GM23338 (cell line): ENCODE results near the gene POMC. TPM values are rescaled to one million over a fixed set of nuclear protein-coding genes. Genes with fewer than 3 reads are reported as not detected.

ENCODE experiments used
- ATAC-seq: fragments of 200-7000 bp; cut with Tn5 transposase; 3 replicates; pipeline ENCODE4 v1.9.1; 2020
- DNase-seq: peaks from one replicate; pipeline ENCODE4 v3.0.0-alpha.2; 2015; ENCODE audit warnings: low spot score
- H2AFZ ChIP-seq: fragments of 200-600 bp; sonication (generic); 2 replicates; pipeline ENCODE4 v1.8.0; 2016; ENCODE audit warnings: antibody characterized with exemption, mild to moderate bottlenecking, moderate library complexity
- H3F3A ChIP-seq: fragments of 200-600 bp; sonication (generic); replicated peaks from 2 replicates; pipeline ENCODE4 v1.8.0; 2017; ENCODE audit warnings: antibody characterized with exemption, mixed run types, low read depth
- H3K27ac ChIP-seq: fragments of 200-600 bp; sonication (generic); 2 replicates; pipeline ENCODE4 v1.6.1; 2016; ENCODE audit warnings: low read depth
- H3K27me3 ChIP-seq: fragments of 200-600 bp; sonication (generic); 2 replicates; pipeline ENCODE4 v1.8.0; 2016; ENCODE audit warnings: mild to moderate bottlenecking, mixed run types, moderate library complexity; ENCODE audit not compliant: insufficient read depth
- H3K36me3 ChIP-seq: fragments of 200-600 bp; sonication (generic); 2 replicates; pipeline ENCODE4 v1.8.0; 2016; ENCODE audit warnings: mild to moderate bottlenecking; ENCODE audit not compliant: insufficient read depth
- H3K4me1 ChIP-seq: fragments of 200-600 bp; sonication (generic); 2 replicates; pipeline ENCODE4 v1.8.0; 2016; ENCODE audit warnings: mild to moderate bottlenecking, moderate library complexity; ENCODE audit not compliant: insufficient read depth
- H3K4me2 ChIP-seq: fragments of 200-600 bp; sonication (generic); 2 replicates; pipeline ENCODE4 v1.7.1; 2017; ENCODE audit warnings: mixed run types
- H3K4me3 ChIP-seq: fragments of 200-600 bp; sonication (generic); 2 replicates; pipeline ENCODE4 v1.6.1; 2016; ENCODE audit warnings: mixed run types
- H3K79me2 ChIP-seq: fragments of 200-600 bp; sonication (generic); replicated peaks from 2 replicates; pipeline ENCODE4 v1.8.0; 2017; ENCODE audit warnings: mild to moderate bottlenecking; ENCODE audit not compliant: insufficient read depth
- H3K9me2 ChIP-seq: fragments of 200-600 bp; sonication (generic); 2 replicates; pipeline ENCODE4 v1.8.0; 2017; ENCODE audit not compliant: insufficient read depth
- H4K20me1 ChIP-seq: fragments of 200-600 bp; sonication (generic); replicated peaks from 2 replicates; pipeline ENCODE4 v1.8.0; 2017; ENCODE audit warnings: mild to moderate bottlenecking; ENCODE audit not compliant: insufficient read depth
- H3K27ac Mint-ChIP-seq: 2 replicates; pipeline ENCODE4 v1.8.0; 2020; ENCODE audit warnings: inconsistent platforms, mild to moderate bottlenecking, moderate library complexity, mixed read lengths
- H3K27me3 Mint-ChIP-seq: 3 replicates; pipeline ENCODE4 v1.8.0; 2022; ENCODE audit warnings: low read depth, mild to moderate bottlenecking, moderate library complexity, mixed read lengths, inconsistent platforms; ENCODE audit not compliant: insufficient read depth, poor library complexity
- H3K36me3 Mint-ChIP-seq: 3 replicates; pipeline ENCODE4 v1.8.0; 2021; ENCODE audit warnings: low read depth, mild to moderate bottlenecking, inconsistent platforms, moderate library complexity, mixed read lengths
- H3K4me1 Mint-ChIP-seq: 3 replicates; pipeline ENCODE4 v1.8.0; 2020; ENCODE audit warnings: mild to moderate bottlenecking, inconsistent platforms, mixed read lengths
- H3K4me3 Mint-ChIP-seq: 3 replicates; pipeline ENCODE4 v1.8.0; 2021; ENCODE audit warnings: moderate library complexity, mild to moderate bottlenecking, inconsistent platforms, mixed read lengths
- H3K9me3 Mint-ChIP-seq: 3 replicates; pipeline ENCODE4 v1.8.0; 2020; ENCODE audit warnings: moderate library complexity, mild to moderate bottlenecking, inconsistent platforms, mixed read lengths
- CREB1 ChIP-seq: fragments of 250-450 bp; sonication (Bioruptor Pico); IDR thresholded peaks from 2 replicates; pipeline ENCODE4 v1.5.0; 2020; ENCODE audit warnings: low read depth, mild to moderate bottlenecking, moderate library complexity
- EZH2 ChIP-seq: fragments of 200-600 bp; sonication (generic); IDR thresholded peaks from one replicate; pipeline ENCODE4 v1.8.0; 2017; ENCODE audit warnings: antibody characterized with exemption, mild to moderate bottlenecking, low read depth; ENCODE audit not compliant: unreplicated experiment
- JUNB ChIP-seq: IDR thresholded peaks from one replicate; pipeline ENCODE4 v1.6.1; 2016; ENCODE audit warnings: antibody characterized with exemption; ENCODE audit not compliant: unreplicated experiment
- NANOG ChIP-seq: IDR thresholded peaks from 2 replicates; pipeline ENCODE4 v1.6.1; 2016; ENCODE audit warnings: antibody characterized with exemption, borderline replicate concordance
- POLR2AphosphoS5 ChIP-seq: IDR thresholded peaks from 2 replicates; pipeline ENCODE4 v1.6.1; 2016; ENCODE audit warnings: antibody characterized with exemption, low read depth
- REST ChIP-seq: IDR thresholded peaks from one replicate; pipeline ENCODE4 v1.6.1; 2018; ENCODE audit warnings: antibody characterized with exemption; ENCODE audit not compliant: unreplicated experiment
- ZNF331 ChIP-seq: fragments of 250-450 bp; sonication (Bioruptor Pico); IDR thresholded peaks from 2 replicates; pipeline ENCODE4 v1.5.0; 2020; ENCODE audit warnings: low read depth, mild to moderate bottlenecking, moderate library complexity
- ZNF462 ChIP-seq: fragments of 250-450 bp; sonication (Bioruptor Pico); IDR thresholded peaks from 2 replicates; pipeline ENCODE4 v1.5.0; 2020; ENCODE audit warnings: mild to moderate bottlenecking, moderate library complexity
- polyA plus RNA-seq: library from polyadenylated mRNA; unstranded; fragments of >200 nt; fragmentation: Nextera tagmentation; extraction: Ambion mirVana; gene quantifications from 2 replicates; pipeline ENCODE4 v1.2.1, GENCODE V29; 2016
- total RNA-seq: library from RNA; depleted of rRNA; stranded (reverse); fragments of >200 nt; shearing (Covaris generic); gene quantifications from 2 replicates; pipeline ENCODE4 v1.2.3, GENCODE V29; 2014
- TF ChIP-seq, protein P1 (sequence below), 2 experiments: fragments of 200-600 bp in 1 of 2; sonication (generic) in 1 of 2; conservative IDR thresholded peaks; 2 replicates each; pipeline versions ENCODE4 v1.5.1 to v1.6.1; 2016 to 2017; ENCODE audit warnings: antibody characterized with exemption in 2 of 2, low read depth in 2 of 2, mild to moderate bottlenecking in 2 of 2, moderate library complexity in 1 of 2
- TF ChIP-seq, protein P2 (sequence below): IDR thresholded peaks from 2 replicates; pipeline ENCODE4 v1.6.1; 2016; ENCODE audit warnings: antibody characterized with exemption

Gene POMC
- total and polyA plus RNA-seq, 2 experiments from 2014 or later, result 8.5 to 12.3 TPM

DNA sequence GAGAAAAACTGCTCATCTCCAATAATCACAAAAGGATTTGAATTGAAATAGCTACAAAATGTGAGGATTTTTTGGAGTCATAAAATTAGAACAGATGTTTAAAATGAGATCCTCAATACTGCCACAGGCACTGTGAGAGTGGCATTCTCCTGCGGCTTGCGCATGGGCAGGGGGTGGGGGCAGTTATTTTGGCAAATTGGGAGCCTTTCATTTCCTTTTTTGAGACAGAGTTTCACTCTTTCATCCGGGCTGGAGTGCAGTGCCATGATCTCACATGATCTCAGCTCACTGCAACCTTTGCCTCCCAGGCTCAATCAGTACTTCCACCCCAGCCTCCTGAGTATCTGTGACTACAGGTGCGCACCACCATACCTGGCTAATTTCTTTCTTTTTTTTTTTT is 42.4 kb downstream of the POMC start (continued):
- TF ChIP-seq REST, result no peak
- no peak for TF ChIP-seq POLR2AphosphoS5
- TF ChIP-seq ZNF331, result no peak

DNA sequence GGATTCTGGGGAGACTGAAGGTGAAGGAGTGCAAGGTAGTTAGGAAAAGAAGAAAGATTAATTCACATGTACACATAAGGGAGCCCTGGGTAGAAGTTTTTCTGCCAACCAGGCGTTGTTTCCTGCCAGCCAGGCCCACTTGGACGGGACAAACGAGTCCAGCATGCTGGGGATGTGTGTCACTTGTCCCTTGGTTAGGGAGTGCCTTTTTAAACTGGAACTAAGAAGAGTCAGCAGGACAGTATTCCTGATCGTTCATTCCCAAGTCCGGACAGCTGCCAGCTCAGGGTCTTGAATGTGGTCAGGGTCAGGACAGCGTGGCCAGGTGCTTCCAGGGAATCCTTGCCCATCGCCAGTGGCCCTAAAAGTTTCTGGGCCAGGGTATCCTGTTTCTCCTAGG is 43.2 kb downstream of the POMC start:
- Histone ChIP-seq H3K27me3 (no peaks in the 10 kb centered on the region), H3K27ac (no peak overlapping the region), H3K4me3 (no peak overlapping the region), H3K4me1 (no peaks in the 10 kb centered on the region), H3K79me2 (no peaks in the 10 kb centered on the region), H3K9me2 (no peaks in the 10 kb centered on the region), H3F3A (no peaks in the 10 kb centered on the region), H3K36me3 (no peaks in the 10 kb centered on the region), H3K4me2 (no peak overlapping the region), H2AFZ (no peak overlapping the region), H4K20me1 (no peaks in the 10 kb centered on the region)
- Mint-ChIP-seq H3K4me1 (peaks cover 2% of the 10 kb centered on the region; the same call in 2 of the 3 replicates), H3K27me3 (peaks cover 8% of the 10 kb centered on the region), H3K4me3 (no peak overlapping the region), H3K9me3 (no peaks in the 10 kb centered on the region), H3K27ac (no peak overlapping the region), H3K36me3 (peaks cover 4% of the 10 kb centered on the region; the same call in 2 of the 3 replicates)
- ATAC-seq (no peak), DNase-seq (no peak)
- TF ChIP-seq NANOG, result no peak
- no peak for TF ChIP-seq ZNF462 (CRISPR knock-in tag)
- no peak for TF ChIP-seq POLR2AphosphoS5
- TF ChIP-seq ZNF331, result no peak
- TF ChIP-seq, protein P1, sequence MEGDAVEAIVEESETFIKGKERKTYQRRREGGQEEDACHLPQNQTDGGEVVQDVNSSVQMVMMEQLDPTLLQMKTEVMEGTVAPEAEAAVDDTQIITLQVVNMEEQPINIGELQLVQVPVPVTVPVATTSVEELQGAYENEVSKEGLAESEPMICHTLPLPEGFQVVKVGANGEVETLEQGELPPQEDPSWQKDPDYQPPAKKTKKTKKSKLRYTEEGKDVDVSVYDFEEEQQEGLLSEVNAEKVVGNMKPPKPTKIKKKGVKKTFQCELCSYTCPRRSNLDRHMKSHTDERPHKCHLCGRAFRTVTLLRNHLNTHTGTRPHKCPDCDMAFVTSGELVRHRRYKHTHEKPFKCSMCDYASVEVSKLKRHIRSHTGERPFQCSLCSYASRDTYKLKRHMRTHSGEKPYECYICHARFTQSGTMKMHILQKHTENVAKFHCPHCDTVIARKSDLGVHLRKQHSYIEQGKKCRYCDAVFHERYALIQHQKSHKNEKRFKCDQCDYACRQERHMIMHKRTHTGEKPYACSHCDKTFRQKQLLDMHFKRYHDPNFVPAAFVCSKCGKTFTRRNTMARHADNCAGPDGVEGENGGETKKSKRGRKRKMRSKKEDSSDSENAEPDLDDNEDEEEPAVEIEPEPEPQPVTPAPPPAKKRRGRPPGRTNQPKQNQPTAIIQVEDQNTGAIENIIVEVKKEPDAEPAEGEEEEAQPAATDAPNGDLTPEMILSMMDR (conservative IDR thresholded peaks at IDR 0.05; ENCODE audit: low read depth in 2 of 2), result no peak
- no peak for TF ChIP-seq EZH2
- TF ChIP-seq CREB1, result no peak
- TF ChIP-seq JUNB, result no peak
- TF ChIP-seq, protein P2, sequence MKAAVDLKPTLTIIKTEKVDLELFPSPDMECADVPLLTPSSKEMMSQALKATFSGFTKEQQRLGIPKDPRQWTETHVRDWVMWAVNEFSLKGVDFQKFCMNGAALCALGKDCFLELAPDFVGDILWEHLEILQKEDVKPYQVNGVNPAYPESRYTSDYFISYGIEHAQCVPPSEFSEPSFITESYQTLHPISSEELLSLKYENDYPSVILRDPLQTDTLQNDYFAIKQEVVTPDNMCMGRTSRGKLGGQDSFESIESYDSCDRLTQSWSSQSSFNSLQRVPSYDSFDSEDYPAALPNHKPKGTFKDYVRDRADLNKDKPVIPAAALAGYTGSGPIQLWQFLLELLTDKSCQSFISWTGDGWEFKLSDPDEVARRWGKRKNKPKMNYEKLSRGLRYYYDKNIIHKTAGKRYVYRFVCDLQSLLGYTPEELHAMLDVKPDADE, result no peak
